ENCODE measurements around the gene CYLD.

CYLD gene

DNA sequence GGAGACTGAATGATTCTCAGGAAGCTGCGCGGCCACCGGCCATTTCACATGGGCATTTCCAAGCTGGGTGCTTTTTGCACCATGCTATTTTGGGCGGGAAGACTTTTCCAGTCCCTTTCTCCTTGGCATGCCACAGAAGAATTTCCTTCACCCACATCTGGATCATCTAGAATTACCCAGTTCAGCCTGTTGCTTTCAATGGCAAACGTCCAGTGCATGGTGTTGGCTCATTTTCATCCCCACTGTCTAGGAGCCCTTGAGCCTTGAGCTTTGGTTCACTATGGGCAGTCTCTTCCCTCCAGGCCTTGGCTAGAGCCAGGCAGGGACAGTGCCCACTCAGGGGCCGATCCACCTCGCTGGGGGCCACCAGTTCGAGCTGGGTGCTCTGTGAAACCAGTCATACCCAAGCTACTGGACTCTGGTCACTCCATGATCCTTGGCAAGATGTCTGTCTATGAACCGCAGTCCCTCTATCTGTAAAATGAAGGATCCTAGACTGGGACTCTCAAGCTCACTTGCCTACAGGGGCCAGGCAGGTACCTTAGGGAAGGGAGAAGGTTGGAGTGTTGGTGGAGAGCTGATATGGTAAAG lies 71.1 kb downstream of the CYLD start:
- Histone ChIP-seq H3K23ac (ENCODE audit: low read length) (no peak overlapping the region), H2BK15ac (replicated peaks; ENCODE audit: low read depth) (no peak overlapping the region), H3K27ac (ENCODE audit: low read depth, low read length) (no peak overlapping the region), H3K79me2 (ENCODE audit: control insufficient read depth, insufficient read depth, low read length) (no peaks in the 10 kb centered on the region), H3K27me3 (ENCODE audit: insufficient read depth, low read length, poor library complexity) (no peaks in the 10 kb centered on the region), H3K4ac (ENCODE audit: low read depth, low read length) (no peak overlapping the region), H4K8ac (ENCODE audit: low read depth, low read length) (no peak overlapping the region), H2BK120ac (ENCODE audit: low read depth, low read length) (no peak overlapping the region), H3K79me1 (ENCODE audit: low read length) (no peaks in the 10 kb centered on the region), H3K4me3 (ENCODE audit: low read length) (no peak overlapping the region), H3K9ac (ENCODE audit: low read length) (no peak overlapping the region), H2BK5ac (ENCODE audit: low read length) (no peak overlapping the region), H2AK5ac (ENCODE audit: low read length) (no peak overlapping the region), H3K4me2 (ENCODE audit: low read length) (no peak overlapping the region), H3K56ac (ENCODE audit: low read length) (no peak overlapping the region), H3K4me1 (ENCODE audit: control insufficient read depth, low read depth, low read length) (peaks cover 5% of the 10 kb centered on the region), H3K18ac (ENCODE audit: low read length) (no peak overlapping the region), H4K5ac (ENCODE audit: low read length) (no peak overlapping the region), H3K36me3 (ENCODE audit: control insufficient read depth, insufficient read depth, low read length) (no peaks in the 10 kb centered on the region)
- no peak for DNase-seq
- no CpG with 5 or more reads among the region's 9 CpGs for WGBS (ENCODE audit: extremely low coverage, insufficient coverage, low lambda C conversion rate)

DNA sequence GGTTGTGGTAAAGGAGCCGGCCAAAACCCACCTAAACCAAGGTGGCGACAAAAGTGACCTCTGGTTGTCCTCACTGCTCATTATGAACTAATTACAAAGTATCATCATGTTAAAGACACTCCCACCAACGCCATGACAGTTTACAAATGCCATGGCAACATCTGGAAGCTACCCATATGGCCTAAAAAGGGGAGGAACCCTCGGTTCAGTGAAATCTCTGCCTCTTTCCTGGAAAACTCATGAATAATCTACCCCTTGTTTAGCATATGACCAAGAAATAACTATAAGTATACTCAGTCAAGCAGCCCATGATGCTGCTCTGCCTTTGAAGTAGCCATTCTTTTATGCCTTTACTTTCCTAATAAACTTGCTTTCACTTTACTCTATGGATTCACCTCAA lies 72.2 kb downstream of the CYLD start:
- H3K27ac ChIP-seq (ENCODE audit: low read depth, low read length): no peak overlapping the region
- no peak overlapping the region for H3K23ac ChIP-seq (ENCODE audit: low read length)
- H3K18ac ChIP-seq (ENCODE audit: low read length): no peak overlapping the region
- no CpG with 5 or more reads among the region's 4 CpGs for WGBS (ENCODE audit: extremely low coverage, insufficient coverage, low lambda C conversion rate)
- no peak overlapping the region for H3K4ac ChIP-seq (ENCODE audit: low read depth, low read length)
- H3K36me3 ChIP-seq (ENCODE audit: control insufficient read depth, insufficient read depth, low read length): no peaks in the 10 kb centered on the region
- H3K56ac ChIP-seq (ENCODE audit: low read length): no peak overlapping the region
- H4K8ac ChIP-seq (ENCODE audit: low read depth, low read length): no peak overlapping the region
- no peak overlapping the region for H3K4me2 ChIP-seq (ENCODE audit: low read length)
- no peaks in the 10 kb centered on the region for H3K27me3 ChIP-seq (ENCODE audit: insufficient read depth, low read length, poor library complexity)
- no peaks in the 10 kb centered on the region for H3K79me1 ChIP-seq (ENCODE audit: low read length)
- no peaks in the 10 kb centered on the region for H3K79me2 ChIP-seq (ENCODE audit: control insufficient read depth, insufficient read depth, low read length)
- no peak overlapping the region for H3K4me3 ChIP-seq (ENCODE audit: low read length)
- peaks cover 4% of the 10 kb centered on the region for H3K4me1 ChIP-seq (ENCODE audit: control insufficient read depth, low read depth, low read length)
- no peak overlapping the region for H2BK120ac ChIP-seq (ENCODE audit: low read depth, low read length)
- H3K9ac ChIP-seq (ENCODE audit: low read length): no peak overlapping the region
- no peak overlapping the region for H2BK15ac ChIP-seq (replicated peaks; ENCODE audit: low read depth)
- H2AK5ac ChIP-seq (ENCODE audit: low read length): no peak overlapping the region
- H4K5ac ChIP-seq (ENCODE audit: low read length): no peak overlapping the region
- peak; percentile 9 for DNase-seq
- no peak overlapping the region for H2BK5ac ChIP-seq (ENCODE audit: low read length)

DNA sequence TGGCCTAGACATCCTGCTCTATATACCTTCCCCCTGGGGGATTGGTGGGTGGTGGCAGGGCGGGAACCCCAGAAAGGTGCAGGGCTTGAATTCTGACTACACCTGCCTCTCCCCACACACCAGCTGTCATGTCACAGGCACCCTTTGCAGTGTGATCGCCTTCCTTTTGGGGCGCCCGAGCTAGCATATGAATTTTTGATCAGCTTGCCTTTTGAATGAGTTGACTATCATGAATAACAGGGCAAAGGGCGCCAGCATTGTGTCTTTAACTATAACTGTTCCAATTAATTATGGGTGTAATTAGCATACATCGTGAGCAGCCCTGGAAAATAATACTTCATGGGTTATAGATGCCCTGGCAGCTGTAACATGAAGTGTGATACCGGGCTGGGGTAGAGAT lies 72.7 kb downstream of the CYLD start:
- no peak overlapping the region for H3K56ac ChIP-seq (ENCODE audit: low read length)
- no peak overlapping the region for H3K9ac ChIP-seq (ENCODE audit: low read length)
- no peak overlapping the region for H3K4ac ChIP-seq (ENCODE audit: low read depth, low read length)
- no peaks in the 10 kb centered on the region for H3K79me2 ChIP-seq (ENCODE audit: control insufficient read depth, insufficient read depth, low read length)
- no peaks in the 10 kb centered on the region for H3K36me3 ChIP-seq (ENCODE audit: control insufficient read depth, insufficient read depth, low read length)
- H3K27ac ChIP-seq (ENCODE audit: low read depth, low read length): no peak overlapping the region
- H2BK120ac ChIP-seq (ENCODE audit: low read depth, low read length): no peak overlapping the region
- H3K18ac ChIP-seq (ENCODE audit: low read length): no peak overlapping the region
- H3K4me3 ChIP-seq (ENCODE audit: low read length): no peak overlapping the region
- H3K4me2 ChIP-seq (ENCODE audit: low read length): no peak overlapping the region
- no peak overlapping the region for H4K5ac ChIP-seq (ENCODE audit: low read length)
- WGBS (ENCODE audit: extremely low coverage, insufficient coverage, low lambda C conversion rate): no CpG with 5 or more reads among the region's 7 CpGs
- H2BK5ac ChIP-seq (ENCODE audit: low read length): no peak overlapping the region
- H2BK15ac ChIP-seq (replicated peaks; ENCODE audit: low read depth): no peak overlapping the region
- H2AK5ac ChIP-seq (ENCODE audit: low read length): no peak overlapping the region
- H3K79me1 ChIP-seq (ENCODE audit: low read length): no peaks in the 10 kb centered on the region
- H4K8ac ChIP-seq (ENCODE audit: low read depth, low read length): no peak overlapping the region
- no peak overlapping the region for H3K23ac ChIP-seq (ENCODE audit: low read length)
- no peak for DNase-seq
- peaks cover 2% of the 10 kb centered on the region for H3K4me1 ChIP-seq (ENCODE audit: control insufficient read depth, low read depth, low read length)
- H3K27me3 ChIP-seq (ENCODE audit: insufficient read depth, low read length, poor library complexity): no peaks in the 10 kb centered on the region

DNA sequence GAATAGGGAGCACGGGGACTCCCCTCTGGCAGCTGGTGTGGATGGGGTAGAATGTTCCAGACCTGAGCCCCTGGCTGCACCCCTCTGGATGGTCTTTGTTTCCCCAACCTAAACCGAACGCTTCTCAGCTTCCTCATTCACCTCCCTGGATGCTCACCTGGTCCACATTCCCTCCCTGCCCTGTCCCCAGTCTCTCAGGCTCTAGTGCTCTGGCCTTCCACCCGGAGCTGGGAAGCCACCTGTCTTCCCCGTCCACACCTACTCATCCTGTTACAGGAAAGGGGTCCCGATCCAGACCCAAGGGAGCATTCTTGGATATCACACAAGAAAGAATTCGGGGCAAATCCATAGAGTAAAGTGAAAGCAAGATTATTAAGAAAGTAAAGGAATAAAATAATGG lies 73.5 kb downstream of the CYLD start:
- Histone ChIP-seq H3K79me2 (ENCODE audit: control insufficient read depth, insufficient read depth, low read length) (no peaks in the 10 kb centered on the region), H3K4me1 (ENCODE audit: control insufficient read depth, low read depth, low read length) (no peaks in the 10 kb centered on the region), H3K27me3 (ENCODE audit: insufficient read depth, low read length, poor library complexity) (no peaks in the 10 kb centered on the region), H2BK5ac (ENCODE audit: low read length) (no peak overlapping the region), H4K5ac (ENCODE audit: low read length) (no peak overlapping the region), H2BK15ac (replicated peaks; ENCODE audit: low read depth) (no peak overlapping the region), H3K4me2 (ENCODE audit: low read length) (no peak overlapping the region), H2BK120ac (ENCODE audit: low read depth, low read length) (no peak overlapping the region), H3K23ac (ENCODE audit: low read length) (no peak overlapping the region), H3K56ac (ENCODE audit: low read length) (no peak overlapping the region), H3K27ac (ENCODE audit: low read depth, low read length) (no peak overlapping the region), H3K79me1 (ENCODE audit: low read length) (no peaks in the 10 kb centered on the region), H3K9ac (ENCODE audit: low read length) (no peak overlapping the region), H3K4ac (ENCODE audit: low read depth, low read length) (no peak overlapping the region), H3K18ac (ENCODE audit: low read length) (no peak overlapping the region), H2AK5ac (ENCODE audit: low read length) (no peak overlapping the region), H4K8ac (ENCODE audit: low read depth, low read length) (no peak overlapping the region), H3K36me3 (ENCODE audit: control insufficient read depth, insufficient read depth, low read length) (no peaks in the 10 kb centered on the region), H3K4me3 (ENCODE audit: low read length) (no peak overlapping the region)
- no CpG with 5 or more reads among the region's 7 CpGs for WGBS (ENCODE audit: extremely low coverage, insufficient coverage, low lambda C conversion rate)
- DNase-seq: no peak

DNA sequence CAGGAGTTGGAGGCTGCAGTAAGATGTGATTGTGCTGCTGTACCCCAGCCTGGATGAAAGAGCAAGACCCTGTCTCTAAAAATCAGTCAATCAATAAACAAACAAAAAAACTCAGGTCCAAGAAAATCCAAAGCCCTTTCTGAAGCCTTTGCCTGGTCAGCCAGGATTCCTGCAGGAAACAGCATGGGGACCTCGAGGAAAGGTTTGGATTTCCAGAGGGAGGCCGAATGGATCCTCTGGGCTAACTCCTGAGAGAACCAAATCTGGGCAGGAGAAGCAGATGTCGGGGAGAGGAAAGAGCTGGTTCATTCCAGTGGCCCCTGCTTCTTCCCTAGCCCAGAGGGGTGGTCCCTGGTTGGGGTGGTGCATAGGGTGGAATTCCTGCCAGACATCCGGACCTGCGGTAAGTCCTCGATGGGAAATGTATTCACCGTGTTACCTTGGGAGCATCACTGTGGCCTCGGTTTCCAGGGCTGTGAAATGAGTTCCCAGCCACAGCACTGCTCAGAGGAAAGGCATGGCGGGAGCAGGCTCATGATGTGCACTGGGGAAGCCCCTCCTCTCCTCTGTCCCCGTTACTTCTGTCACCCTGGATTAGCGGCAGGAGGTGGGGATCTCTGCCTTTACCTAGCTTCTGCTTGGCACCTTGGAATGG lies 75.1 kb downstream of the CYLD start:
- no peak overlapping the region for H3K56ac ChIP-seq (ENCODE audit: low read length)
- WGBS (ENCODE audit: extremely low coverage, insufficient coverage, low lambda C conversion rate): no CpG with 5 or more reads among the region's 11 CpGs
- no peak overlapping the region for H3K4me2 ChIP-seq (ENCODE audit: low read length)
- H4K8ac ChIP-seq (ENCODE audit: low read depth, low read length): no peak overlapping the region
- no peaks in the 10 kb centered on the region for H3K27me3 ChIP-seq (ENCODE audit: insufficient read depth, low read length, poor library complexity)
- H3K27ac ChIP-seq (ENCODE audit: low read depth, low read length): no peak overlapping the region
- H3K36me3 ChIP-seq (ENCODE audit: control insufficient read depth, insufficient read depth, low read length): no peaks in the 10 kb centered on the region
- H2AK5ac ChIP-seq (ENCODE audit: low read length): no peak overlapping the region
- H4K5ac ChIP-seq (ENCODE audit: low read length): no peak overlapping the region
- no peak overlapping the region for H3K9ac ChIP-seq (ENCODE audit: low read length)
- no peak overlapping the region for H2BK5ac ChIP-seq (ENCODE audit: low read length)
- no peak overlapping the region for H3K18ac ChIP-seq (ENCODE audit: low read length)
- no peak overlapping the region for H2BK120ac ChIP-seq (ENCODE audit: low read depth, low read length)
- no peaks in the 10 kb centered on the region for H3K4me1 ChIP-seq (ENCODE audit: control insufficient read depth, low read depth, low read length)
- H3K4me3 ChIP-seq (ENCODE audit: low read length): no peak overlapping the region
- no peaks in the 10 kb centered on the region for H3K79me1 ChIP-seq (ENCODE audit: low read length)
- no peak for DNase-seq
- no peak overlapping the region for H2BK15ac ChIP-seq (replicated peaks; ENCODE audit: low read depth)
- no peak overlapping the region for H3K4ac ChIP-seq (ENCODE audit: low read depth, low read length)
- H3K23ac ChIP-seq (ENCODE audit: low read length): no peak overlapping the region
- no peaks in the 10 kb centered on the region for H3K79me2 ChIP-seq (ENCODE audit: control insufficient read depth, insufficient read depth, low read length)

DNA sequence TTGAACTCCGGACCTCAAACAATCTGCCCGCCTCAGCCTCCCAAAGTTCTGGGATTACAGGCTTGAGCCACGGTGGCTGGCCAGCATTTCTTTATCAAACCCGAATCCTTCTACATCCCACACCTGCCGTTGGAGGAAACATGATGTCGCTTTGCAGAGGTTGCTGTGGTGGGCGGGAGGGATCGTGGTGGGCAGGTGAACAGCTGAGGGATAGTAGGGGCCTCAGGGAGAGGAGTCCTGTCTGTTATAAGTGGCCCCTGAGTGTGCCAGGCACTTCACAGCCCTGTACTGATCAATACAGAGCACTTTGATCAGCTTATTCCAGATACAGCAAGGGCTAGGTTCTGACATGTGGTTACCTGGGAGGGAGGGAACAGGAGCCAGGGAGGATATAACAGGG lies 76.5 kb downstream of the CYLD start:
- Histone ChIP-seq H3K4me3 (ENCODE audit: low read length) (no peak overlapping the region), H4K8ac (ENCODE audit: low read depth, low read length) (no peak overlapping the region), H3K56ac (ENCODE audit: low read length) (no peak overlapping the region), H3K4me2 (ENCODE audit: low read length) (no peak overlapping the region), H2BK120ac (ENCODE audit: low read depth, low read length) (no peak overlapping the region), H3K36me3 (ENCODE audit: control insufficient read depth, insufficient read depth, low read length) (no peaks in the 10 kb centered on the region), H3K4ac (ENCODE audit: low read depth, low read length) (no peak overlapping the region), H3K79me1 (ENCODE audit: low read length) (no peaks in the 10 kb centered on the region), H4K5ac (ENCODE audit: low read length) (no peak overlapping the region), H3K27me3 (ENCODE audit: insufficient read depth, low read length, poor library complexity) (no peaks in the 10 kb centered on the region), H2BK15ac (replicated peaks; ENCODE audit: low read depth) (no peak overlapping the region), H3K18ac (ENCODE audit: low read length) (no peak overlapping the region), H2AK5ac (ENCODE audit: low read length) (no peak overlapping the region), H2BK5ac (ENCODE audit: low read length) (no peak overlapping the region), H3K79me2 (ENCODE audit: control insufficient read depth, insufficient read depth, low read length) (no peaks in the 10 kb centered on the region), H3K9ac (ENCODE audit: low read length) (no peak overlapping the region), H3K27ac (ENCODE audit: low read depth, low read length) (no peak overlapping the region), H3K4me1 (ENCODE audit: control insufficient read depth, low read depth, low read length) (no peaks in the 10 kb centered on the region), H3K23ac (ENCODE audit: low read length) (no peak overlapping the region)
- DNase-seq: no peak
- WGBS (ENCODE audit: extremely low coverage, insufficient coverage, low lambda C conversion rate): no CpG with 5 or more reads among the region's 8 CpGs

Data from mesendoderm (in vitro differentiated cells).